Mesenchymal stem cell (in vitro differentiated cells and primary cell): ENCODE results near the gene KLHL25.

Experiments
- DNase-seq: peaks from one replicate; pipeline ENCODE4 v3.0.0-alpha.2; 2013
- H2AFZ ChIP-seq: one replicate; pipeline ENCODE4 v1.6.1; 2013; ENCODE audit warnings: low read depth, mild to moderate bottlenecking, control low read depth, inconsistent platforms, low read length, moderate library complexity
- H2AK5ac ChIP-seq: 2 replicates; pipeline ENCODE4 v1.6.1; 2013; ENCODE audit warnings: low read length, moderate library complexity, mild to moderate bottlenecking, inconsistent platforms; ENCODE audit not compliant: severe bottlenecking
- H2BK120ac ChIP-seq: one replicate; pipeline ENCODE4 v1.6.1; 2013; ENCODE audit warnings: low read depth, mild to moderate bottlenecking, inconsistent platforms, low read length, moderate library complexity
- H2BK12ac ChIP-seq, 2 experiments: one replicate each; pipeline ENCODE4 v1.6.1; 2013; ENCODE audit warnings: inconsistent platforms in 2 of 2, low read length in 2 of 2, mild to moderate bottlenecking in 2 of 2, moderate library complexity in 2 of 2, control low read depth in 1 of 2
- H2BK15ac ChIP-seq: one replicate; pipeline ENCODE4 v1.6.1; 2013; ENCODE audit warnings: mild to moderate bottlenecking, low read depth, inconsistent platforms; ENCODE audit not compliant: poor library complexity, severe bottlenecking
- H2BK5ac ChIP-seq: 2 replicates; pipeline ENCODE4 v1.6.1; 2013; ENCODE audit warnings: low read depth, mild to moderate bottlenecking, low read length, control low read depth, inconsistent platforms; ENCODE audit not compliant: poor library complexity, severe bottlenecking
- H3K14ac ChIP-seq, 2 experiments: one replicate each; pipeline ENCODE4 v1.6.1; 2013; ENCODE audit warnings: inconsistent platforms in 2 of 2, low read length in 2 of 2, control low read depth in 1 of 2, mild to moderate bottlenecking in 1 of 2, moderate library complexity in 1 of 2
- H3K18ac ChIP-seq, 2 experiments: one replicate each; pipeline ENCODE4 v1.6.1; 2013; ENCODE audit warnings: inconsistent platforms in 2 of 2, low read length in 2 of 2, control low read depth in 1 of 2, low read depth in 1 of 2, mild to moderate bottlenecking in 1 of 2
- H3K23ac ChIP-seq, 2 experiments: one replicate each; pipeline ENCODE4 v1.6.1; 2013; ENCODE audit warnings: inconsistent platforms in 2 of 2, low read length in 2 of 2, mild to moderate bottlenecking in 2 of 2, moderate library complexity in 2 of 2, control low read depth in 1 of 2
- H3K27ac ChIP-seq: 2 replicates; pipeline ENCODE4 v1.5.1; 2013; ENCODE audit warnings: mild to moderate bottlenecking, moderate library complexity, low read length, control low read depth, inconsistent platforms; ENCODE audit not compliant: poor library complexity, severe bottlenecking
- H3K27me3 ChIP-seq, 2 experiments: 2 replicates each; pipeline versions ENCODE4 v1.6.1 to v1.7.0; 2013; ENCODE audit warnings: low read length in 2 of 2, mild to moderate bottlenecking in 2 of 2, moderate library complexity in 2 of 2, control low read depth in 1 of 2, inconsistent platforms in 1 of 2; ENCODE audit not compliant: control insufficient read depth in 1 of 2, insufficient read depth in 1 of 2
- H3K36me3 ChIP-seq, 2 experiments: 2 replicates each; pipeline versions ENCODE4 v1.6.1 to v1.7.0; 2013; ENCODE audit warnings: low read length in 2 of 2, control low read depth in 1 of 2, inconsistent platforms in 1 of 2, low read depth in 1 of 2, mild to moderate bottlenecking in 1 of 2; ENCODE audit not compliant: insufficient read depth in 2 of 2, control insufficient read depth in 1 of 2
- H3K4ac ChIP-seq, 2 experiments: one replicate each; pipeline ENCODE4 v1.6.1; 2013; ENCODE audit warnings: inconsistent platforms in 2 of 2, low read length in 2 of 2, mild to moderate bottlenecking in 2 of 2, moderate library complexity in 2 of 2, control low read depth in 1 of 2, low read depth in 1 of 2
- H3K4me1 ChIP-seq: 2 replicates; pipeline ENCODE4 v1.6.1; 2013; ENCODE audit warnings: low read depth, low read length, control low read depth; ENCODE audit not compliant: control insufficient read depth, insufficient read depth
- H3K4me2 ChIP-seq: 2 replicates; pipeline ENCODE4 v1.6.1; 2013; ENCODE audit warnings: low read length, mild to moderate bottlenecking, inconsistent platforms; ENCODE audit not compliant: poor library complexity, severe bottlenecking
- H3K4me3 ChIP-seq, 2 experiments: 2 replicates each; pipeline versions ENCODE4 v1.5.1 to v1.7.0; 2013; ENCODE audit warnings: low read length in 2 of 2, mild to moderate bottlenecking in 2 of 2, control low read depth in 1 of 2, low read depth in 1 of 2; ENCODE audit not compliant: insufficient read depth in 1 of 2
- H3K79me1 ChIP-seq: replicated peaks from 2 replicates; pipeline ENCODE4 v1.6.1; 2013; ENCODE audit warnings: mild to moderate bottlenecking, control low read depth, low read length, inconsistent platforms; ENCODE audit not compliant: poor library complexity, severe bottlenecking
- H3K9ac ChIP-seq: 2 replicates; pipeline ENCODE4 v1.7.0; 2013; ENCODE audit warnings: mild to moderate bottlenecking, low read length, moderate library complexity
- H3K9me3 ChIP-seq: 2 replicates; pipeline ENCODE4 v1.7.0; 2013; ENCODE audit warnings: mild to moderate bottlenecking, low read length; ENCODE audit not compliant: control insufficient read depth
- H4K8ac ChIP-seq: one replicate; pipeline ENCODE4 v1.6.1; 2013; ENCODE audit warnings: inconsistent platforms, mild to moderate bottlenecking, low read length, moderate library complexity
- H4K91ac ChIP-seq: one replicate; pipeline ENCODE4 v1.6.1; 2013; ENCODE audit warnings: mild to moderate bottlenecking, low read length, inconsistent platforms
- WGBS: methylation state at CpG from one replicate; pipeline ENCODE4 v1.1.7; 2013; ENCODE audit warnings: mixed read lengths; 5-methylcytosine and 5-hydroxymethylcytosine counted together

The KLHL25 gene

DNA sequence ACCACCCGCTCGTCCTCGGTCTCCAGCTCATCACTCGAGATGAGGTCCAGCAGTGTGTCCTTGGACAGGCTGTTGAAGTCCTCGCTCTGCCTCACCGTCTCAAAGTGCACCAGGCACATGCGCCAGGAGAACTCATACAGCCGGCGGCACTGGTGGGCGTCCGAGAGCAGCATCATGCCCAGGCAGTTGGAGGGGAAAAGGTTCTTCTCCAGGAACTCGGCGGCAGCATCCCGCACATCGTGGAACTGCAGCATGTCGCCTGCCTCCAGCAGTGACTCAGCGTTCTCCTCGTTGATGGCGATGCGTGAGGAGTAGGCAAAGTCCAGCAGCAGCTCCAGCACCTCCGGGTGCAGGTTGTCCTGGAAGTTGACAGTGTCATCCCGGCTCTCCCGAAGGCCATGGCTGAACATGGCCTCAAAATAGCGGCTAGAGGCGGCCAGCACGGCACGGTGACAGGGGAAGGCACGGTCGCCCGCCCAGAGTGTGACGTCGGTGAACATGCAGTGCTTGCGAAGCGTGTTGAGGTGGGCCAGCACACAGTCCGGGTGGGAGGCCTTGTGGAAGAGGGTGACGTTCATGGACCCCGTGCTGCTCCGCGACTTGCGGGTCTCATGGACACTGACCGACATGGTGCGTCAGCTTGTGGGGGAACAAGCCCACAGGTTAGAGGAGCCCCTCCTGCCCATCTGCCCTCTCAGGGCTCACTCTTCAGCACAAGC is 25.4 kb downstream of the KLHL25 start:
- Histone ChIP-seq H2BK5ac (no peak overlapping the region), H3K27ac (no peak overlapping the region), H3K27me3 (no peaks in the 10 kb centered on the region), H3K4ac (no peak overlapping the region), H3K36me3 (peaks cover 0 to 20% of the 10 kb centered on the region in 2 experiments), H4K8ac (peak overlapping the region; percentile 10), H3K4me3 (no peak overlapping the region), H3K14ac (no peak overlapping the region), H2BK12ac (no peak overlapping the region), H3K23ac (no peak overlapping the region), H3K9ac (no peak overlapping the region), H3K9me3 (no peaks in the 10 kb centered on the region), H2AFZ (no peak overlapping the region), H2BK120ac (no peak overlapping the region), H3K18ac (no peak overlapping the region), H3K79me1 (peaks cover 52% of the 10 kb centered on the region), H4K91ac (no peak overlapping the region), H3K4me2 (no peak overlapping the region), H3K4me1 (peaks cover 46% of the 10 kb centered on the region), H2AK5ac (peak overlapping the region; percentile 9), H2BK15ac (no peak overlapping the region)
- 97% methylated on average over 42 of the region's 42 CpGs for WGBS
- no peak for DNase-seq

DNA sequence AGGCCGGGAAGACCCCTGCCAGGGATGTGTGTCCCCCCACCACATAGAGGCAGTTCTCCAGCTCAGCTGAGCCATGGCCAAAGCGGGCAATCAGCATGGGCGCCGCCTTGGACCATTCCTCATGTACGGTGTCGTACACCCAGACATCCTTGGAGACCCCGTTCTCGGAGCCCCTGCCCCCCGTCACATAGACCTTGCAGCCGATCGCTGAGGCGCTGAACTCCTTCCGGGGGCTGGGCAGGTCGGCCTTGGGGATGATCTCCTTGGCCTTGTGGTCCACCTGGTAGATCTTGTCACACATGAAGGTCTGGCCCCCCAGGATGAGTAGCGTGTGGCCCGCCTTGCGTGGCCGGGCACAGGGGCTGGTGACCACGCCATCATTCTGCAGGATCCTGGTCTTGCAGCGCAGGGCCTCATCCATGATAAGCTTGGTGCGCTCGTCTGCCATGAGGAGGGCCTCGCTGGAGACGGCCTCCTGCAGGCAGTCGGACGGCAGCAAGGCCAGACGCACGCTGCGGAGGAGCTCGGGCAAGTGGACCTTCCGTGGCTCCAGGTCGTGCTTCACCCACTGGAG is 26.0 kb downstream of the KLHL25 start:
- no peak for DNase-seq
- Histone ChIP-seq H3K14ac (no peak overlapping the region), H3K23ac (no peak overlapping the region), H2AFZ (no peak overlapping the region), H2BK120ac (no peak overlapping the region), H3K4me1 (peaks cover 53% of the 10 kb centered on the region), H3K4me2 (no peak overlapping the region), H2AK5ac (no peak overlapping the region), H2BK5ac (no peak overlapping the region), H3K18ac (no peak overlapping the region), H3K27ac (no peak overlapping the region), H3K9me3 (no peaks in the 10 kb centered on the region), H2BK15ac (no peak overlapping the region), H3K79me1 (peaks cover 55% of the 10 kb centered on the region), H3K4me3 (no peak overlapping the region), H4K91ac (no peak overlapping the region), H2BK12ac (no peak overlapping the region), H3K27me3 (no peaks in the 10 kb centered on the region), H4K8ac (no peak overlapping the region), H3K4ac (no peak overlapping the region), H3K9ac (no peak overlapping the region), H3K36me3 (peaks cover 0 to 20% of the 10 kb centered on the region in 2 experiments)
- WGBS = 98% methylated on average over 32 of the region's 32 CpGs

DNA sequence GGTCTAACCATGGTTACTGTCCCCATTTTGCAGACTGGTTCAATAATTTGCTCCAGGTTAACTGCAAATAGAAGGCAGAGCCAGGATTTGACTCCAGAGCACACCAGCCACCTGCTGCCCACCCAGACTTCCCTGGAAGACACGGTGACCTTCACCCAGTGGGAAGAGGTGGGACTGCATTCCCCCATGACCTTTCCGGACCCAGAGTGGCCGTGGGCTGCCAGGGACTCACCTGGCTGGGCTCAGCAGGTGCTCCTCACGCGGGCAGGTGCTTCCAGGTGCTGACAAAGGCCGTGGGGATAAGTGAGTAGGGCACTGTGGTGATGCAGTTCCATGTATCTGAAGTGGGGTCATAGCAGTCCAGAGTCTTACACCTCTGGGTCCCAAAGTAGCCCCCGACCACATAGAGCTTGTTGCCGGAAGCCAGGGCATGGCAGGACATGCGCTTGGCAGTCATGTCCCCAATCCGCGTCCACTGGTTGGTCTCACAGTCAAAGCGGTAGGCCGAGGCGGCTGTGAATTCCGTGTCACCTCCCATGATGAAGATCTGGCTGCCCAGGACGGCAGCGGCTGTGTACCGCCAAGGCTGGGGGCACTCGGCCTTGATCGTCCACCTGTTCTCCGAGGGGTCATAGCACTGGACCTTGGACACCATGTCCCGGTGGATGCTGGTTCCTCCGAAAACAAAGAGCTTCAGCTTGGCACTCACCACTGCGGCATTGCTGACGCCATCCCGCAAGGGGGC is 26.8 kb downstream of the KLHL25 start:
- Histone ChIP-seq H3K27me3 (no peaks in the 10 kb centered on the region), H3K18ac (no peak overlapping the region), H2AFZ (no peak overlapping the region), H2BK5ac (no peak overlapping the region), H3K4me2 (no peak overlapping the region), H3K14ac (no peak overlapping the region), H2BK12ac (no peak overlapping the region), H4K91ac (no peak overlapping the region), H3K79me1 (peaks cover 54% of the 10 kb centered on the region), H2BK15ac (no peak overlapping the region), H3K23ac (no peak overlapping the region), H3K4ac (peak overlapping the region in 1 of 2 experiments; percentile 13), H3K9ac (no peak overlapping the region), H2AK5ac (no peak overlapping the region), H3K9me3 (no peaks in the 10 kb centered on the region), H3K4me1 (peaks cover 58% of the 10 kb centered on the region), H3K4me3 (no peak overlapping the region), H2BK120ac (no peak overlapping the region), H3K27ac (no peak overlapping the region), H3K36me3 (peaks cover 0 to 20% of the 10 kb centered on the region in 2 experiments), H4K8ac (no peak overlapping the region)
- no peak for DNase-seq
- 93% methylated on average over 26 of the region's 26 CpGs for WGBS
